Inflammatory macrophage treated with lipopolysaccharide for 1 hour (primary cell): Measurements from ENCODE around the gene POLR1H.
A peak's percentile ranks its signal among the peaks of the same experiment; 100 is the strongest.
"Not testable (repeated sequence)": the region's sequence is repeated elsewhere in the genome, so short reads cannot be mapped to it uniquely, and the experiment has no call there.

ENCODE experiments used
- DNase-seq, 2 donors: peaks; one replicate each; pipeline ENCODE4 v3.0.0-alpha.2; 2020 to 2022

Gene POLR1H, protein sequence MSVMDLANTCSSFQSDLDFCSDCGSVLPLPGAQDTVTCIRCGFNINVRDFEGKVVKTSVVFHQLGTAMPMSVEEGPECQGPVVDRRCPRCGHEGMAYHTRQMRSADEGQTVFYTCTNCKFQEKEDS

DNA sequence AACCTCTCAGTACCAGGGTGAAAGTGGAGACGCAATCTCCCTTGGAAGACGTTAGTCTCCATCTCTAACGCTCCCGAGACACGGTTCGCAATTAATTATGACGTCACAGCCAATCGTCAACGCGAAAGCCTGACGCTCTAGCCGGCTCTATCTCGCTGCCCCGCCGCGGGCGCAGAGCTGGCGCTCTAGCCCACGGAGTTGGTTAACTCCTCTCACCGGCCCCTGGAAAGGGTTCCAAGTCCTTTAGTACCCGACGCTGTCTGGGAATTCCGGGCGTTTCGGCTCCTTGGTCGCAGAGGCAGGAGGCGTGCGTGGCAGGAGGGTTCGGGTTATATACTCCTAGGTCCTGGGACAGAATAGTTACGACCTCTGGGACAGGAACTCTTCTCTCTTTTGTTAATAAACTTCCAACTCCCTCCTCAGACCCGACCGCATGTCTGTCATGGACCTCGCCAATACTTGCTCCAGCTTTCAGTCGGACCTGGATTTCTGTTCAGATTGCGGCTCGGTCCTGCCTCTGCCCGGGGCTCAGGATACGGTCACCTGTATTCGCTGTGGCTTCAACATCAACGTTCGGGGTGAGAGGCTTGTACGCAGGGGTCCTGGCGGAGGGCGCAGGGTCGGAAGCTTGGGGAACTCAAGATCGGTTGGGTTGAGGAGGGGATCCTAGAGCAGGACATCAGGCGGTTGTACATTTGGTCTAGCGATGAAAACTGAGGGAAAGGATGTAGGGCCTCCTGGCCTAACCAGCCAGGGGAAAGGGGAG is at the start of gene POLR1H:
POLR1H (plus strand) TSS at position 174 of the 766 bp plus-strand sequence; CDS start at position 434, 260 bp downstream.
- peak; percentile 95 to 98 for DNase-seq

DNA sequence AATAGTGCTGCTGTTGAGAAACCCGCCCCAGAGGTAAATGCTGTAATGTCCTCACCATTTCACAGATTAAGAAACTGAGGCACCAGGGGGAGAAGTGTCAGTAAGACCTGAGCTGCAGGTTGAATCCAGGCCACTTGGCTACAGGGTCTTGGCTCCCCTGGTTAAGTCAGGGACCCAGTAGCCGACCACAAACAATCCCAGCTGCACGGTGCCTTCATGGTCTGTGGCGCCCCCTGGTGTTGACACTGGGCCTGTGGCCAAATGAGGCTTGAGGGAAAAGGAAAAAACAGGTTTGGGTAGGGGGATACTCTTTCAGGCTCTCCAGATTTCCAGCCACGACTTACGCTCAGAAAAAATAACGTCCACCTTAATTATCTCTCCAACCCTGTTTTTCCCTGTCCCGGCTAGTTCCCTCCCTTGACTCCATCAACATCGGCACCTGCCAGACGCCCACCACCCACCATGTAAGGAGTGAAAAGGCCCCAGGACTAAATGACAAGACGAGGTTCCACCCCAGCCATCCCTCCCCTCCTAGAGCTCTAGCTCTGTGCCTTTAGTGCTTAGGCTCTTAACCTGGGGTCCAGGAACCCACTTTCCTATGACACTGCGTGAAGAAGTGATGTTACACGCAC is 47.7 kb upstream of the POLR1H start:
- DNase-seq: peak in 1 of 2 donors; percentile 24

DNA sequence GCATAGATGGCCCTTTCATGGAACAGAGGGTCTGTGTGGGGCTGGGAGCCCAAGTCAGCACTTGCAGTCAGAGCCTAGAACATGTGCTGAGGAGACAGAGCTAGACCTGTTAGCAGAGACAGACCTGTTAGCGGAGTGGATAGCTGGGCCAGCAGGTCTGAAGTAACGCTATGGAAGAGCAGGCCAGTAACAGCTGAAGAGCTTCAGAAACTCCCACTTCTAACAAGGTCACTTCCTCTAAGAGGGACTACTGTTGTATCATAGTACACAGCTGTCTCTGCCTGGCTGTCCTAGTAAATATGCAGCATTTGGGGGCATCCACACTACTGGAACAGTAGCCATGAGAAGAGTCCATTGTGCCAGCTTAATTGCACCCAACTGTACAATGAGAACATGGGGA is 41.2 kb upstream of the POLR1H start:
- peak in 1 of 2 donors; percentile 19 for DNase-seq

DNA sequence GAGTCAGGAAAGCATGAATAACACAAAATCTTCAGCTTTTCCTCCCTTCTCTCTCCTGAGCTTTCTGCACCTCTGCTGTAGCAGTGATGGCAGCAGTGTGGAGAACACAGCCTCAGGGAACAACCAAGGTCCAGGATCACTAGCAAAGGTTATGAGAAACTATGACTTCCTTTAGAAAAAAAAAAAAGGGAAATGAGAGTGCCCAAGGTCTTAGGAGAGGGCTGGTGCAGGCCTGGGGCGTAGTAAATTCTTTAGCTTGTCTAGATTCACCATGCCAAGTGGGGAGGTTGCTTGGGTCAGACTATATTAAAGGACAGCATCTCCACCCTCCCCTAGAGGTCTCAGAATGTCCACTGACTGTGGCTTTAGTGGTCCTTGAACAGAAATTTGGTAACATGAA is 40.4 kb upstream of the POLR1H start:
- DNase-seq: no peak

DNA sequence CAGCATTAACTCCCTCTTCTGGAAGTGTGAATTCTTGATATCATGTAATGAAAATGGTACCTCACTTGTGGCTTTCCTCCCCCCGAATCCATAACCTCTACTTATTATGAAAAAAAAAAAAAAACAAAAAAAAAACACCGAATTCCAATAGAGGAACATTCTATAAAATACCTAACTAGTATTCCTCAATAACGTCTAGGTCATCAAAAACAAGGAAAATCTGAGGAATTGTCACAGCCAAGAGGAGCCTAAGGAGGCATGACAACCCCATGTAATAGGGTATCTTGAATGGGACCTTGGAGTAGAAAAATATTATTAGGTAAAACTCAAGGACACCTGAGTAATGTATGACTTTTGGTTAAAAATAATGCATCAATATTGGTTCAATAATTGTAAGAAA is 38.9 kb upstream of the POLR1H start:
- DNase-seq: no peak

DNA sequence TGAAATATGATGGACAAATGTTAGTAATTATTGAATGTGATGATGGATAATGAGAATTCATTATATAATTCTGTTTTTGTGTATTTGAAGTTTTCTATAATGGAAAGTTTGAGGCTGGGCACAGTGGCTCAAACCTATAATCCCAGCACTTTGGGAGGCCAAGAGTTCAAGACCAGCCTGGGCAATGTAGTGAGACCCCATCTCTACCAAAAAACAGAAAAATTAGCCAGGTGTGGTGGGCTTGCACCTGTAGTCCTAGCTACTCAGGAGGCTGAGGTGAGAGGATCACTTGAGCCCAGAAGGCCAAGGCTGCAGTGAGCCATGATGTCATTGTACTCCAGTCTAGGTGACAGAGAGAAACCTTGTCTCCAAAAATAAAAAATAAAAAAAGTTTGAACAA is 38.4 kb upstream of the POLR1H start:
- DNase-seq: not testable (repeated sequence)

DNA sequence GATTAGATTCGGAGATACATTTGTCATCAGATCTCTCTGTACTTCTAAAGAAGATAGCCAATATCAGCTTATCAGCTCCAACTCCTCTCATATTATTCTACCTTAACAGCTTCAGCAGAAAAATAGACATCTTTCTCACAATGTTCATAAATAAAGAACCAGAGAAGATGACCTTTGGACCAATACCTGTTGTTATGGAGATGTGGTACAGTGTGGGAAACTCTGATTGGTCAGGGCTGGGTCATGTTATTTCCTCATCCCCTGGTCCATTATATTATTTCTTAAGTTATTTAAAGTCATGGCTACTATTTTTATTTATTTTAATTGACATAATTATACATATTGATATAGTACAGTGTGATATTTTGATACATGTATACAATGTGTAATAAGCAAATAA is 35.9 kb upstream of the POLR1H start:
- DNase-seq: no peak

DNA sequence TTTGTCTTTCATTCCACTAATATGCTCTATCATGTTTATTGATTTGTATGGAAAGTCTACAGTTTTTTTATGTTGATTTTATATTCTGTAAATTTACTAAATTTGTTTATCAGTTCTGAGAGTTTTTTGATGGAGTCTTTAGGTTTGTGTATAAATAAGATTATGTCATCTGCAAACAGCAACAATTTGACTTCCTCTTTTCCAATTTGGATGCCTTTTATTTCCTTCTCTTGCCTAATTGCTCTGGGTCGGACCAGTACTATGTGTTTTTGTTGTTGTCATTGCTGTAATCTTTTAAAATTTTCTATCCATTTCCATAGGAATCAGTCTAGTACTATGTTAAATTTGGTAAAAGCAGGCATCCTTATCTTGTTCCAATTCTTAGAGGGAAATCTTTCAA is 31.5 kb upstream of the POLR1H start:
- DNase-seq: peak; percentile 38 to 47

DNA sequence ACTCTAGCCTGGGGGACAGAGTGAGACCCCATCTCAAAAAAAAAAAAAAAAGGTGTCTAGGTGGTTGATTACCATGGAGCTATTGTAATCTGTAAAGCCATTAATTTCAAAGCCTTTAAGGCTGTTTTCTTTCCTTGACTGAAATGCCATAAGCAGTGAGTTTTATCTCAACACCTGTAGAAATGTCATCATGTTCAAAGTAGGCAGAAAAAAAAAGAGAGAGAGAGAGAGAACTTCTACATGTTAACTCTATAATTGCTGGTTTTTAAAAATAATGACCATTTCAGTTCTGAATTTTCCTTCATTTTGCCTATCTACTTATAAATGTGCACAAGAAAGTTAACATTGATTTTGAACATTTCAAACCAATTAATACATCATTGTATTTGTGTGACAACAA is 29.7 kb upstream of the POLR1H start:
- no peak for DNase-seq

DNA sequence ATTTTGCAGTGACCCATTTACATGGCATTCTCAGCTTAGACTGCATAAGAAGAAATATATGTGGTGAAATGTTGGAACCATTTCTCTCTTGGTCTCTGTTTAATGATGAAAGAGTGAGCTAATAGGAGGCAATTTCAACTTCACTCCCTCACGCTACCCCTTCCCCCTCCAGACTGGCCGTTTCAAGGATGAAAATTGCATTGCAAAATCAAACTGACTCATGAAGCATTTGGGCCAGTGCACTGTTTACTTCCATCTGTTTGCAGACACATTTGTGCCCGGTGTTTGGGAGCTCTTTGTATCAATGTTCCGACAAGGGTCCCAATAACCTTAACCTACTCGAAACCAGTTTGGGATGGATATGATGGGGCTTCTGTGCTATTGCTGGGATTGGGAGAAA is 27.6 kb upstream of the POLR1H start:
- DNase-seq: peak; percentile 73 to 90

DNA sequence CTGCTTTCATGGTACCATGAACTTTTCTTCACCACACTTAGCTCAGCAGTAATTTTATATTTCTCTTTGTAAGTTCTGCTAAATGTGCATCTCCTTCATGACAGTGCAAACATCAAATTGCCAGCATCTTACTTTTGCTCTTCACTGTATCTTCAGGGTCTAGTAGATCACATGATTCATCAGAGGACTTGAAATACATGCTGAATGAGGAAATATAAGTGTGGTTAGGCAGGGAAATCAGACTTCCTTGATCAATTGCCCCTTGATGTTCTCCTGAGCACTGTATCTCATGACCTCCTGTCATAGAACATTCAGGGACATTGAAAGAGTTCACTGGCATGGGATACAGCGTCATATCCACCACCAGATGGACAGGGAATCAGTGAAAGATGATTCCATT is 25.3 kb upstream of the POLR1H start:
- peak in 1 of 2 donors; percentile 58 for DNase-seq

DNA sequence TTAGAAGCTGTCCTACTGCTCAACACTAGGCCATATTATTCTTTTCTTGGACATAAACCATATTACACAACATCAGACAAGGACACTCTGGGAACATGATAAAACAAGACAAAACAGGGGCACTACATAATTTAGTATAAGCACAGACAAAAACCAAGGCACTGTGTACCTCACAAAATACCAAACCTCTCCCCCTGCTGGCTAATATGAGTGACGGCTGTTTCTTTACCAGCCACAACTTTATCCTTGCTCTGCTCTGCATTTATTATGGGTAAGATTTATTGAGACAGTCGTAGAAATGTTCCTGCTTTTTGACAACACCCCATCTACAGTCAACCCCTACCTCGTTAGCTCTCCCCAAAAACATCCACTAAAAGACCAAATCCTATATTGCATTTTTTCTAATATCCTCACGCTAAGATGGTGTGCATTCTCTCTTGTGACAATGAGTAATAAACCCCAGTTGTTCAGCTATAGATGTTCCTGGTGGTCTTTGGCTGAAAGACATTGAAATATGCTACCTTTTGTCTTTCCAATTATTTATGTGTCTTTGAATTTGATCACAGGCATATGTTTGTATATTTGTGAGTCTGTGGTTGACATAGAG is 23.8 kb upstream of the POLR1H start:
- peak; percentile 20 to 45 for DNase-seq

DNA sequence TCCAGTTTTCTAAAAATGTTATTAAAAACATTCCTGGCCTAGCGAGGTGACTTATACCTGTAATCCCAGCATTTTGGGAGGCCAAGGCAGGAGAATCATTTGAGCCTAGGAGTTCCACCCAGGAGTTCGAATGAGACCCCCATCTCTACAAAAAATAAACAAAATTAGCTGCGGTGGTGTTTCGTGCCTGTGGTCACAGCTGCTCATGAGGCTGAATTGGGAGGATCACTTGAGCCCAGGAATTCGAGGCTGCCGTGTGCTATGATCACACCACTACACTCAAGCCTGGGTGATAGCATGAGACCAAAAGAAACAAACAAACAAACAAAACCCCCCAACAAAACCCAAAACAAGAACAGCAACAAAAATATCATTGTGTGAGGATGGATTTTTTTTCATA is 19.8 kb upstream of the POLR1H start:
- no peak for DNase-seq

DNA sequence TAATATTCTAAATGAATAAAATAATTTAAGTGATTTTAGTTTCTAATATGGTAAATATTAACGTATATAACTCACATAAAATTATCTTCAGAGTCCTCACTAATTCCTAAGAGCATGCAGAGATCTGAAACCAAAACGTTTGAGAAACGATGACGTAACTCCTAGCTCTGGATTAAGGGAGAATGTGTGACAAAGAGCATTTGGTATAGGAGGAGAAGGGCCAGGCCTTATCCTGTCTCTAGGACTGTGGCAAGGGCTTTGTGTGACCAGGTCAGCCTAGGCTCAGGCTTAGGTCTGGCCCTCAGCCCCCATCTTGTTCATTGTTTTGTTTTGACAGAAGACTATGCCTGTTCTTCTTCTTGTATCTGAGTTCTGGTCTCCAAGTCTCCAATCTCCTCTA is 19.2 kb upstream of the POLR1H start:
- DNase-seq: peak; percentile 20 to 53

DNA sequence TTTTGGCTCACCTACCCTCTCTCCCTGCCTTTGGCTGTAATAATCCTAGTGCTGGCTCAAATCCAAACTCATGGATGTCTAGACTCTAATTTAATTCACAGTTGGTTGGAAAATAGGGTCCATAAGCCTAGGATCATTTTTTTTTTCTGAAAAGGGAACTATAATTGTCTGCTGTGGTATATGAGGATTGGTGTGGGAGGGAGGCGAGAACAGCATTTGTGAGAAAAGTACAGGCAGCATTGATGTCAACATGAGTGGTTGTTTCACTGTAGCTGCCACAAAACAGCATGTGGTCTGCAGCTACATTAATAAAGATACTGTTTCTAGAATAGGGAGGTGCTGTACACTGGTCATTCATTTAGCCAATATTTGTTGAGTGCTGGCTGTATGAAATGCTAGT is 18.6 kb upstream of the POLR1H start:
- DNase-seq: peak; percentile 49 to 90

DNA sequence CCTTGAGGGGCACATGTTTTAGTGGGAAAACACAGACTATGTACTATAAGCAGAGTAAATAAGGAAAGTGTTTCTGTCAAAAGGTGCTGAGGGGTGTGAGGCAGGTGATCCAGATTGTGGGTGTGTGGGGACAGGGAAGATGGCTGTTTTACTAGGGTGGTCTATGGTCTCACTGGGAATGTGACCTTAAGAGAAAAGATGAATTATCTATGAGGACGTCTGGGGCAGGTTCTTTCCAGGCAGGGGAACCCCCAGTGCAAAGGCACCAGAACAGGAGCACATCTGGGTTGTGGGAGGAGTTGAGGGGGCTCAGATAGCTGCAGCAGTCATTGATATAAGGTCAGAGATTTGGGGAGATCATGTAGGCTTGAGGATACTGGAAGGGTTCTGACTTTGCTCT is 18.2 kb upstream of the POLR1H start:
- DNase-seq: peak in 1 of 2 donors; percentile 24

DNA sequence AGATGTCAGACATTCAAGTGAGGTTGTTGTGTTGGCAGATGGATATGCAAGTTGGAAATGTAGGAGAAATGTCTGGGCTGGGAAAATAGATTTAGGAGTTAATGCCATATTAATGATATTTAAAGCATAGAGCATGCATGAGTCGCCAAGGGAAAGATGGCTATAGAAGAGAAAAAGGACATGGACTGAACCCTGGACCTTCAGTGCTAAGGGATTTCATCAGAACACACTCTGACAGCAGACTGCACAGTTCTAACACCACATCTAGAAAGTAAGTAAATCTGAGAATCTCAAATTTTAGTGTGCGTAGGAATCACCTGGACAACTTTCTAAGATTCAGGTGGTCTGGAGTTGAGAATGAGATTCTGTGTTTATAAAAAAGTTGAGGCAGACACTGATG is 17.3 kb upstream of the POLR1H start:
- no peak for DNase-seq

DNA sequence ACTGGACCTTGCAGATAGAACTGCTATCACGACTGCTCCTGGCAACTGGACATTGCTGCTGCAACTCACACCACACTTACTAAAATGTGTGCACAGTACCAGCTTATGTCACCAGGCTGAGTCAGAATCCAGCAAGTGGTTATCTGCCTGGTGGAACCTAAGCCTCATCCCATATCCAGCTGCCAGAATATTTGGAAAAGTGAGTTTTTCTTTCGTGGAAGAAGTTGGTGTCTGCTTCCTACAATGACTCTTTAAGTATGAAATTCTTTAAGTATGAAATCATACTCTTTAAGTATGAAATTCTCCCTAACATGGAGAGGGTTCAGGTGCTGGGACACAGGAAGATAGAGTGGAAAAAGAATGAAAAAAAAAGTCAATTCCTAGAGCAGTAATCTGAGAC is 16.4 kb upstream of the POLR1H start:
- DNase-seq: peak in 1 of 2 donors; percentile 32

DNA sequence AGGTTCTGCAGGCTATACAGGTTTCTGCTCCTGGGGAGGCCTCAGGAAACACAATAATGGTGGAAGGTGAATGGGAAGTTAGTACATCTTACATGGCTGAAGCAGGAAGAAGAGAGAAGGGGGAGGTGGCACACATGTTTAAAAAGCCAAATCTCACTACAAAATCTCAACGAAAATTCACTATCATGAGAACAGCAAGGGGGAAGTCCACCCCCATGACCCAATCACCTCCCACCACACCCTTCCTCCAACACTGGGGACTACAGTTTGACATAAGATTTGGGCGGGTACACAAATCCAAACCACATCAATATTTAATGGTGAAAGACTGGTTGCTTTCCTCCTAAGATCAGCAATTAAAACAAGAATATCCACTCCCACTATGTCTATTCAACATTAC is 13.8 kb upstream of the POLR1H start:
- DNase-seq: peak; percentile 84 to 93

DNA sequence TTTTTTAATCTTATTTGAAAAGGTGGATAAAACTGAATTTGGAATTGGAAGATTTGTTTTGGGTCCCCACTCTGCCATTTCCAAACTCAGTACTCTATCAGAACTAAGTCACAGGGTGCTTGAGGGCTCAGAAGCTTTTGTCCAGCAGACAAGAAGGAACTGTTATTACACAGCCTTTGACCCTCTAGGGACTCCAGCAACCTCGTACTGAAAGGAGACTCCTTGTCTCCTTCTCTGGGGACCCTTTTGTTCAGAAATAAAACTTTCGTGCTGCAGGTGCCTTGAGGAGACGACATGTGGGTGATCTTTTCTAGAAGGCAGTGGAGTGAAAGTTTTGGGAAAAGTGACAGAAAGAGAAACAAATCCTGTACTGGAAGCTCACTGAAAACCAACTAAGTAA is 7.4 kb upstream of the POLR1H start:
- no peak for DNase-seq

DNA sequence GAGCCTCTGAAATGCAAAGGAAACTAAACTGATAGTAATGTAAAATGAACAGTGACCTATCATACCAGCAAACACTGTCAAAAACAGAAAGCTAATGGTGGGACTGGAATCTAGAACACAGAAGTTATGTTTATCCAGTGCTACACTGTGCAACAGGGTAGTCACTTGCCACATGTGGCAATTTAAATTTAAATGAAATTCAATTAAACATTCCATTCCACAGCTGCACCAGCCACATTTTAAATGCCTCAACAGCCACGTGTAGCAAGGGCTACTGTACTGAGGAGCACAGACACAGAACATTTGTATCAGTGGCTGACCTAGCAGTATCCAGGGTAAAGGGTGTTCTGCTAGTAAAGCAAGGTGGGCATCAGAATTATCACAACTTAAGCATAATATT is 5.6 kb upstream of the POLR1H start:
- DNase-seq: no peak

DNA sequence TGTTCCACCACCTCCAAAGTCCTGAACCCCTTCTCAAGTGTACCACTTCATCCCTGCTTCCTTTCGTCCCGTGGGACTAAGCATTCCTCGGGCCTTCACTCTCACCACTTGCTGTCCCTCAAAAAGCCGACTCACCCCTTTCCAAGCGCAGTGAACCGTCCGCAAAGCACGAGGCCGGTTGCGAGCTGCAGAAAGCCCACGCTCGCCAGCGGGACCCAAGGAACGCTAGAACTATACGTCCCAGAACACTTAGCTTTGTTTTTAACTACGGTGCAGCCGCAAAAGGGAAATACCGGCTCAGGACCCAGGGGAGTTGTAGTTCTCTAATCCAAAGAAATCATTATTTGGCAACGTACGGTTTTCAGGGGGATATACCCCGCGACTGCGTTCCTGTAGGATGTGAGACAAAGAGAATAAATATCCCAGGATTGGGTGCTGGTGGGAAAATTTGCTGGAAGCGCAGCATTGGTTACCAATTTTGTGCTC is 416 bp upstream of the POLR1H start:
- peak; percentile 54 to 73 for DNase-seq

DNA sequence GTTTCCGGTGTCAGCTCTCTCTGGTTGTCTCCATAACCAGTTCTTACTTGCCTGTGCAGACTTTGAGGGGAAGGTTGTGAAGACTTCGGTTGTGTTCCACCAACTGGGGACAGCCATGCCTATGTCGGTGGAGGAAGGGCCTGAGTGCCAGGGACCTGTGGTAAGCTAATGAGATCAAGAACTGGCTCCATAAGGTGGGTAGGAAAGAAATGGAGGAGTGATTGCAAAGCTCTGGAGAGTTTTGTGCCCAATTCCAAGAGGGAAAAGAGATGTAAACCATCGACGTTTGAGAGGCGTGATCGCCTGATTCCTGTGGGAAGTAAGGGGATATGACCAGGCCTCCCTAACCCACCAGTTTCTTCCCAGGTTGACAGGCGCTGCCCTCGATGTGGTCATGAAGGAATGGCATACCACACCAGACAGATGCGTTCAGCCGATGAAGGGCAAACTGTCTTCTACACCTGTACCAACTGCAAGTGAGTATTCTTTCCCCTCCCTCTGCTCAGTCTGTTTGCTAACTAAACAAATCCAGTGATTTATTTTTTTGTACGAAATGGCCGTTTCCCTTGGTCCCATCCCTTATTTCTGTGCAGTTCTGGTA is 893 bp downstream of the POLR1H start:
- no peak for DNase-seq
